GM21526 (cell line): ENCODE data around the gene ACTR3.
"Not testable (repeated sequence)": the region's sequence is repeated elsewhere in the genome, so short reads cannot be mapped to it uniquely, and the experiment has no call there.

ENCODE experiments used
- ATAC-seq: cut with Tn5 transposase; IDR thresholded peaks from one replicate; pipeline ENCODE4 v1.9.1; 2021; ENCODE audit warnings: moderate library complexity; ENCODE audit not compliant: unreplicated experiment, low FRiP score

Gene ACTR3

DNA sequence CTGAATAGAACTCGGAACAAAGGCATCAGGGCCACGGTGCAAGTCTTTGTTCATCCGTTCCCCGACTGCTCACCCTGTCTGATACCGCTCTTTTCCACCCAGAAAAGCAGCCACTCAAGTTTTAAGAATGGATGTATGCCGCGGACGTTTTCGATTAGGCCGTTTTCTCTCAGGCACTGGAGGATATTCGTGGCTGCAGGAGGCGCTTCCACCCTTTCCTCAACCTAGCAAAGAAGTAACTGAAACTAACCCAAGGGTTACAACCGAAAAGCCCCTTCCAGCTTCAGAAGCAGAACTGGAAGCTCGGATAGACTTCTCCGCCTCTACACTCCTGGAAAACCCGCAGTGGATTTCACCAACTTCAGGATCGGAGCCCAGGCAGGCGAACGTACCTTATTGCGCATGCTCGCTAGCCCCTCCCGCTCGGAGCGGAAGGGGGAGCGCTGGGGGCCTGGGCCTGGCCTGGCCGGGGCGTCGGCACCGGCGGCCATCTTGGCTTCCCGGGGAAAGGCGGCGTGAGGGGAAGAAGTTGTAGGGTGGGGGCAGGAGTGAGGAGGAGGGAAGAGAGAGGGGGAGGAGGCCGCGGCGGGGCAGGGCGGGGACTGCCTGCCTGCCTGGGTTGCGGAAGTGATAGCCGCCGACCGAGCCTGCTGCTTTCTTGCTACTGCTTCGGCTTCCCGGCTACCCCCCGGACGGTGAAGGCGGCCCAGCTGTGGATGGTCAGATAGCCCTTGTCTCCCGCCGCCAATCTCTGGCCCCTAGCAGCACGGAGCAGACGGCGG, at the start of gene ACTR3:
TSS of gene ACTR3 (plus strand) at position 619 of the 782 bp plus-strand sequence. CDS start 191 bp downstream, outside the sequence.
- peak; percentile 49 for ATAC-seq

DNA sequence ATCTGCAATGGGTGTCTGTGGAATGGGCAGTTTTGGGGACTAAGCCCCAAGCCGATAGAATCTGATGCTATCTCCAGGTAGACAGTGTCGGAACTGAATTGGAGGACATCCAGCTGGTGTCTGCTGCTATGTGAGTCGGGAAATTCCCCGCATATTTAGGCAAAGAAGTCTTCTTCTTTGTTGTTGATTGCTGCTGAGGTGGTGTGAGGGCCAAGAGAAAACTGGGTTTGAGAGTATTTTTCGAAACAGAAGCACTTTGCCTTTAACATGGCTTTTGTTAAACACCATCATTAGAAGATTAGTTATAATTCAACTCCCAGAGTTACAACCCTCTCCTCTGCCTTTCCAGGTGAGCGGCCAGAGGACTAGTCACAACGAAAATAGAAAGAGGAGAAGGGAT, 49.4 kb upstream of the ACTR3 start:
- no peak for ATAC-seq

DNA sequence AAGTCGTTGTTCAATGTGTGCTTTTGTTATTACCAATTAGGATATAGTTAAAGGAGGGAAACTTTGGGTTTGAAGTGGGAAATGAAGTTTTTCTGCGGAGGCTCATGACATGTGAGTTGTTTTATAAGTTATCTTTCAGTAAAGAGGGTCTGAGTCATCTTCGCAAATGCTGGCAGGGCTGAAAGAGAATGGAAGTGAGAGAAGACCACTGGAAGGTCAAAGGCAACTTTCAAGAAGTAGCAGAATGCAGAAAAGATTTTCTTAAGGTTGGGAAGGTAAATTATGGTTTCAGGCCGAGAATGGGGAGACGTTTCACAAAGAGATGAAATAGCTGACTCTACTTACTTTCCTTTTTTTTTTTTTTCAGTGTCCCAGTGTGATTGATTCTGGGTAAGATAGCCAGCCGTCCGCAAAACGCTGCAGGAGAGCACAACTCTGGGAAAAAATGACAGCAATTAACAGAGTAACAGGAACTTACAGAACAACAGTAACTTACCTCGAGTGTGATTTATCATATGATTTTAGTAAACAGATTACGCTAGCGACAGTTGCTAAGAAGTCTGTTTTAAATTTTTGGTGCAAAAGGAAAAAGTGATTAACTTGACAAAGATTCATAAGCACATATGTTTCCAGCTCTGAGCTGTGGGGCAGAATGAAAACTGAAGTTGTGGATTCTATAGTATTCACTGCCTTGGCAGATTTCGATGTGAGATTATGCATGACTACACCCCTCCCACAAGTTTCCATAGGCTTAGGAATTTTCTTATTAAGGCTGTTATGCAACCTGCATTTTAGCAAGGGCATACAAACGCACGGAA, 46.8 kb upstream of the ACTR3 start:
- ATAC-seq, result no peak

DNA sequence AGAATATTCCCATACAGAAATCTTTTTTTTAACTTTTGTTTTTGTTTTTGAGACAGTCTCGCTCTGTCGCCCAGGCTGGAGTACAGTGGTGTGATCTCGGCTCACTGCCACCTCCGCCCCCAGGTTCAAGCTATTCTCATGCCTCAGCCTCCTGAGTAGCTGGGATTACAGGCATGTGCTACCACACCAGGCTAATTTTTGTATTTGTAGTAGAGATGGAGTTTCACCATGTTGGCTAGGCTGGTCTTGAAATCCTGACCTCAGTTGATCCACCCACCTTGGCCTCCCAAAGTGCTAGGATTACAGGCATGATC, 46.2 kb upstream of the ACTR3 start:
- not testable (repeated sequence) for ATAC-seq

DNA sequence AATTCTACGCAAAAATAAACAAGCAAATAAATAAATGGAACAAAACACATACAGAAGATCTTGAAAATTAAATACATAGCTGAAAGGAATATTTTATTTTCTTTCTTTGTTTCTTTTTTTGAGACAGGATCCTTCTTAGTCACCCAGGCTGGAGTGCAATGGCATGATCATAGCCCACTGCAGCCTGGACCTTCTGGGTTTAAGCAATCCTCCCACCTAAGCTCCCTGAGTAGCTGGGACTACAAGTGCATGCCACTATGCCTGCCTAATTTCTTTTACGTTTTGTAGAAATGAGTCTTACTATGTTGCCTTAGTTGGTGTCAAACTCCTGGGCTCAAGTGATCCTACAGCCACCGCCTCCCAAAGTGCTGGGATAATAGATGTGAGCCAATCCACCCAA, 44.6 kb upstream of the ACTR3 start:
- no peak for ATAC-seq

DNA sequence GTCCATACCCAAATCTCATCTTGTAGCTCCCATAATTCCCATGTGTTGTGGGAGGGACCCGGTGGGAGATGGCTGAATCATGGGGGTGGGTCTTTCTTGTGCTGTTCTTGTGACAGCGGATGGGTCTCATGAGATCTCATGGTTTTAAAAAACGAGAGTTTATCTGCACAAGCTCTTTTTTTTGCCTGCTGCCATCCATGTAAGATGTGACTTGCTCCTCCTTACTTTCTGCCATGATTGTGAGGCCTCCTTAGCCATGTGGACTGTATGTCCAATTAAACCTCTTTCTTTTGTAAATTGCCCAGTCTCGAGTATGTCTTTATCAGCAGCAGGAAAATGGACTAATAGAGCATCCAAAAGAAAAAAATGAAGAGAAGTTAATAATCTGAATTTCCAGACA, 44.1 kb upstream of the ACTR3 start:
- ATAC-seq, result not testable (repeated sequence)

DNA sequence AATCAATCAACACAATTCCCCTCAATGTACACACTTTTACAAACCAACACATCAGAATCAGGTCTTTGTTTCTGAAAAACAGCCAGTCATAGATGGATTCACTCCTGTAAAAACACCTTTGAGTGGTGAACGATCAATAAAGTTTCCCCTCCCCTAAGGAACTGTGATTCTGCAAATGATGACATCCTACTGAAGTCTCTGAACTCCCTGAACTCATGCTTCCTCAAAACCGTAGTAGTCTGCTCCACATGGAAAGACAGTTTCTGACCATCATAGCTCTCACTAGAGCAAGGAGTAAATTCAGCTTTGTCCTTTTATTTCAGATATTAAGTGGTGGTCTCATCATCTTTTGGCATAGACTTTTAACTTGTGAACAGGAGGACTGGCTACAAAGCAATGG, 43.5 kb upstream of the ACTR3 start:
- ATAC-seq, result no peak

DNA sequence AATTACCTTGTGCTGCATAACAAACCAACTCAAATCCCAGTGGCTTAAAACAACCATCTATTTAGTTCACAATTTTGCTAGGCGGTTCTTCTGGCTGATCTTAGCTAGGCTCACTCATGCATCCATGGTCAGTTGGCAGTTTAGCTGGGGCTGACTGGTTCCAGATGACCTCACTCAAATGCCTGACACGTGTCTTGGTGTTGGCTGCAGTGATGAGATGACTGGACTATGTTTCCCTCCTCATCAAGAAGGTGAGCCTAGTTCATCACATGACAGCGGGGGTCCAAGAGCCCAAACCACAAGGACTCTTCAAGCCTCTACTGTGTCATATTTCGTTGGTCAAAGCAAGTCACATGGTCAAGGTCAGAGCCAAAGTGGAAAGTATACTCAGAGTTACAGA, 42.7 kb upstream of the ACTR3 start:
- no peak for ATAC-seq

DNA sequence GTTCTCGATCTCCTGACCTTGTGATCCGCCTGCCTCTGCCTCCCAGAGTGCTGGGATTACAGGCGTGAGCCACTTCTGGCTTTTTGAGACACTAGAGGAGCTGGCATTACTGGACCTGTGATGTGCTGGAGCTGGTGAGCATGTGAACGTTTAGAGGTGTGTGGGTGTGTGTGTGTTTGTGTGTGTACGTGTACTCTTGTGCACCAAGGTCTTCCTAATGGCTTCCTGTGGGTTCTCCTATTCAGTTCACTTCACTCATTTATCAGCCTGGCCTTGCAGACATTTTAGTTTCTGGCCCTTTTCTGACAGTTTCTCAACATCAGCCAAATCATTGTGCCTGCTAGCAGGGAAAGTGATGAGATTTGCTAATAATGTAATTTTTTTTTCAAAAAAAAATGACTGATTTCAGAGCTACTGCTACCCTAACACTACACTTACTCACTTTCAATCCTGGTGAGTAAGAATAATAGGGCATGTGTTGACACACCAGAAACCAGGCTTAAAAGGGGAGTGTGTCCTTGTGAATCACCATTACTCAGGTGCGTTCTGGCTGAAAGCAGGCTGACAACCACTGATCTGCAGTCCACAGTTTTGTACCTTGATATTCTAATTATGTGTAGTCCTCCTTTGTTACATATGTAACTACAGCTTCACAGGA, 41.0 kb upstream of the ACTR3 start:
- no peak for ATAC-seq

DNA sequence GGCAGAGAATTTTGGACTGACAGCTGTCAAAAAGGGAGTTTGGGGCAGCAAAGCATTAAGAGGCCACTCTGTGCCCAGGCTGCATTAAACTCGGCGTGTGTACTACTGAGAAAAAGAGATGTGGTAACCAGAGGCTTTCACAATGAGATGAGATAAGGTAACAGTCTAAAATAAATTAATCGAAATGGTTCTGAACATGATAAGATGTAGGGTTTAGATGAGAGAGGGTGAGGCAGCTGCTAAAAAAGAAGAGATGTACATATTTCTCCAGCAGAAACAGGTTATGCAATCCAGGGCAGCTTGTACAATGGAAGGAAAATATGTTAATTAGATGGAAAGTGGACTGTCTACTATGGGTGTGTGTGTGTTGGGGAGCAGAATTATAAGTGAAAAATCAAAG, 39.2 kb upstream of the ACTR3 start:
- no peak for ATAC-seq

DNA sequence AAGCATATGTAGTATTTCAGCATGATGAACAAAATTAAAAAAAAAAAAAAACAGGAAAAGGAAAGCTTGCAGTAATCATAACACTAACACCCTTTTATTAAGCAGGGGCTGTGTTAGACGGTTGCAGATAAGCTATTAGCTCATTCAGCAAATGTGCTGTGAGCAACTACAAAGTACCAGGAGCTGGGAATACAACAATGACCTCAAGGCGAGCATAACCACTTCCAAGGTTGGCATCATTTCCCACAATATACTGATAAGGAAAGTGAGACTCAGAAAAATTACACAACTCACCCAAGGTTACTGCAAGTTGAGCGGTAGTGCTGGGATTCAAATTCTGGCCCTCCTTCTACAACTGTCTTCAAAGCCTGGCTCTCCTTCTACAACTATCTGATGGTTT, 38.2 kb upstream of the ACTR3 start:
- ATAC-seq, result no peak

DNA sequence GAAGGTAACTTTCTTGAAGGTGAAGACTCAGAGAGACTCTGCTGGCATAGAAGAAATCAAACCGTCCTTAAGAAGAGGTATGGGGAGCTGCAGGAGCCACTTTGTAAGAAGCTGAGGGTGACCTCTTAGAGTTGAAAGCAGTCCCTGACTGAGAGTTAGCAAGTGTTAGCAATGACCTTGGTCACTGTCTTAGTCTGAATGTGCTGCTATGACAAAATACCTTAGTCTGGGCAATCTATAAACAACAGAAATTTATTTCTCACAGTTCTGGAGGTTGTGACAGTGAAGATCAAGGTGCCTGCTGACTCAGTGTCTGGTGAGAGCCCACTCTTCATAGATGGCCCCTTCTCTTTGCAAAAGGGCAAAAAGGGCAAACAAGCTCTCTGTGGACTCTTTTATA, 35.7 kb upstream of the ACTR3 start:
- no peak for ATAC-seq

DNA sequence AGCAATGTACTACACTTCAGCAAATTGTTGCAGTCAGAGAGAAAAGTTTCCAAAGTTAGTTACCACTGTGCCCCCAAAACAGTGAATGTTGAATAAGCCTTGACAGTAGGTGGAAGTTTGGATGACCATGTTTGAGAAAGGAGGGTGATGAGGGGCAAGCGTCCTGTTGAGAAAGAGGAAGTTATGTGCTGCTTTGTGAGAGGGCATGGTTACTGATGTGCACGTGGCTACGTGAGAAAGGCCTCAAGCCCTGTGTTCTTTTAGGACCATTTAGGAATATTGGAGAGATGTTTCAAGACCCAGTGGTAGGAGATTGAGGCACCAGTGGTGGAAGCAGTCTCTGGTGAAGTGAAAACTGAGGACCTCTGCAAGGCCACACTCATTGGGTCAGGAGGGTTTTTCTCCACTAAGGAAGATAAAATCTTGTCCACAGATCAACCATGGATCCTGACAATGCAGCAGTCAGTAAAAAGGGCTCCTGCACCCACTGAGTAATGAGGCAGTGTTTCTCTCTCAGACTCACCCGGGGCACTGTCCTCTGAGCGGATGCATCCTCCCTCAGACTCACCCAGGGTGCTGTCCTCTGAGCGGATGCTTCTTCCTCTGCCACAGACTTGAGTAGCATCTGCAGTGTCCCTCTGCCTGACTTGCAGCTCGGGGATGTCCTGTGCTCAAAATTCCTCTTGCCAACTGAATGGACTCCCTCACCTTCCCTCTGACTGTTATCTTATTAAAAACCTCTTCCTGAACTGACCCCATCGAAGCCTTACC, 34.7 kb upstream of the ACTR3 start:
- peak; percentile 46 for ATAC-seq

DNA sequence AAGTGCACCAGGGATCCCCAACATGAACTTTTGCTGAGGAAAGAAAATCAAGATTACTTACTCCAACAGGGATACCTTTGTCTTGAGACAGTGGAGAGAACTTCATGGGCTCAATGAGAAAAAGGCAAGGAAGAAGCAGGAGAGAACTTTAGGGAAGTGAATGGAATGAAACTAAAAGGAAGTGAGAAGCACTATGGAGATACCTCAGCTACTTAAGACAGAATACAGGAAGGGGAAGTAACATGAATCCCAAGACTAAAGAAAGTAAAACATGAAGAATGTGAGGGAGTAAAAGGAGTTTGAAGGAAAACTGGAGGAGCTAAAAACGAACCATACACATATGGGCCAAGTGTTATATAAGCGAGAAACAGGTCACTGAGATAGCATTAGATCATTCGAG, 32.4 kb upstream of the ACTR3 start:
- no peak for ATAC-seq

DNA sequence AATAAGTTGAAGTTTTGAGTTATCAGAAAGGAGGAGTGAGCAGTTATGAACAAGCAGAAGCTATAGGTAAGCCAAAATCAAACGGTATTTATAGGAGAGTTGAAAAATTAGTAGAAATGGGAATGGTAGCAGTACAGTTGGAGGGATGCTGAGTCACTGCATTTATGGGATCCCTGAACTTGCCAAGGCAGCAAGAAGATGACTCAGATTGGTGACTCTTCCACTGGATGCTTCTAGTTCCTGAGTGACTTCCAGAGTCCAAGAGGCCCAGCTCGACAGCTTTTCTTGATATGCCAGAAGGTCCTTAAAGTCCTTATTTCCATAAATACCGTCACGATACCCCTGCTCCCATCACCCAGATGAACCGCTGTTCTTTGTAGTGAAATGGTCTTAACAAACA, 31.1 kb upstream of the ACTR3 start:
- no peak for ATAC-seq

DNA sequence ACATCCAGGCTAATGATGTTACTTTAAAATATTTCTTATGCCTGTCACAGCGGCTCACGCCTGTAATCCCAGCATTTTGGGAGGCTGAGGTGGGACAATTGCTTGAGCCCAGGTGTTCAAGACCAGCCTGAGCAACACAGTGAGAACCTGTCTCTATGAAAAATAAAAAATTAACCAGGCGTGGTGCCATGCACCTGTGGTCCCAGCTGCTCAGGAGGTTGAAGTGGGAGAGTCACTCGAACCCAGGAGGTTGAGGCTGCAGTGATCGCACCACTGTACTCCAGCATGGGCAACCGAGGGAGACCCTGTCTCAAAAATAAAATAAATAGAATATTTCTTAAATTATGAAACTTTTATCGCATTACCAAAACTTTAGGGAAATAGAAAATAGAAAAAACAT, 28.1 kb upstream of the ACTR3 start:
- ATAC-seq, result no peak

DNA sequence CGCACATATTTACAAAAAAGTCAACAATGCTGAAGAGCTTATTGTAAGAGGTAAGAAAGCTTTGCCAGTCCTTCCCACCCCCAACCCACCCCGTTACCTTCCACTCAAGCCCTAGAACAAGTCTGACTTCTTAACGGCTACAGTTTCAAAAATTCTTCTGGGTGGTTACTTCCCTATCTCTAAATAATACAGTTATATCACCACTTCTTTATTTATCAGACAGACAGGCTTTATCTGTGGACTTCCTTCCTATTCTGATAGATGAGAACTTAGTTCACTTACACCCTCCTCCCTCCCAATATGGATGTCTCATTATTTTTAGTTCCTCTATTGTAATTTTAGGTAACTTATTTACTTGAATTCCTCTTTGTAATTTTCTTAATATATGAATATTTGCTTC, 26.7 kb upstream of the ACTR3 start:
- no peak for ATAC-seq

DNA sequence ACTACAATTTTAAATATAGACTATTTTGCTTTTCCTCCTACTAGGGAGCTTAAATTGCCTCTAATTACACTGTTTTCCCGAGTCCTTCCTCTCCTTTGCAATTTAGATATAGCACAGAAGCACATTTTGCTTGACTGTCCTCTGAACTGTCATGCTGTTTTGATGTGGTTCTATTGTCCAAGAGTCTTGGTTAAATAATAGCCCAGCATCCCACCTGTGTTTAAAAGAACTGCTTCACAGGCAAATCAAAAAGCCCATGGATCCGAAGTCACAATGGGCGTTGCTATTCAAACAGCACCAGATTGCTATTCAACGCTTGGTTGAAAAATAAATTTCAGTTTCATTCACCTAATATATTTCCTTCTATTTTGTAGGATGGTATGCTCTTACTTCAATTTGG, 22.3 kb upstream of the ACTR3 start:
- no peak for ATAC-seq

DNA sequence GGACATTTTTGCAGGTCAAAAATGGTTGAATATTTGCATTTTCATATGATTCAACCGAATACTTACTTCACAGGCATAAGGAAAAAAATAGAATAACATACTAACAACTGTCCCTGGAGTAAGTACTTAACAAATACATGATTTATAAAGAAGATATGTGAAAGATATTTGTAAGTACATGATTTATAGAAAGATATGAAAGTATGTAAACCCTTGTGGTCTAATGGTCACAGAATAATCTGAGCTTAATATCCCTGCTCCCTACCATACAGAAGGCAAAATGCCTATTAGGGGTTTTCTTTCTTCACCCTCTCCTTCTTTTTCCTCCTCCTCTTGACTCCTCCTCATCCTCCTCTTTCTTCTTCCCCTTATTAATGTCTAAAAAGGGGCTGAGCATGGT, 20.6 kb upstream of the ACTR3 start:
- ATAC-seq, result no peak

DNA sequence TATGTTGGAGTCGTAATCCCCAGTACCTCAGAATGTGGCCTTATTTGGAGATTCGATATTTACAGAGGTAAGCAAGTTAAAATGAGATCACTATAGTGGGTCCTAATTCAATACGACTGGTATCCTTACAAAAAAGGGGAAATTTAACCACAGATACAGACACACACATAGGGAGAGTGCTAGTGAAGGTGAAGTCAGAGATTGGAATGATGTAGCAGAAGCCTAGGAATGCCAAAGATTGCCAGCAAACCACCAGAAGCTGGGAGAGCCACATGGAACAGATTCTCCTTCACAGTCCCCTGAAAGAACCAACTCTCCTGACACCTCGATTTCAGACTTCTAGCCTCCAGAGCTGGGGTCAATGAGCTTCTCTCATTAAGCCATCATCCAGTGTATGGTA, 17.7 kb upstream of the ACTR3 start:
- ATAC-seq, result no peak

DNA sequence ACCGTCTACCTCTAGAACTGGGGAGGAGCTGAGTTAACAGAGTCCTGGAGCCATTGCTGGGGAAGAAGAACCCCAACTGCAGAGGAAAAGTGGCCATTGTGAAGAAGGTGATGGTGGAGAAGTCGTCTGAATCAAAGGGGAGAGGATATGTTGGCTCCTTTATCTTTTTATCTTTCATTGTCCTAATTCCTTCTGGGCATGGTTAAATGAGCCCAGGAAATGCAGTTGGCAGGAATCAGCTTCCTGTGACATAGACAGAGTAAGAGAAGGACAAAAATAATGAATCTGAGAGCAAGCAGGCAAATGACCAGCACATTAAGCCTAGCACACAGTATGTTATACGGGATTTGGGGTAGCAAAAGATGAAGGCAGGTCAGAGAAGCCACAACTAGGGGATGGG, 16.0 kb upstream of the ACTR3 start:
- ATAC-seq, result no peak
